GM19455 (cell line): Measurements from ENCODE around the gene MAP2K3.

Experiments used
- ATAC-seq: cut with Tn5 transposase; IDR thresholded peaks from one replicate; pipeline ENCODE4 v1.9.1; 2021; ENCODE audit not compliant: unreplicated experiment

MAP2K3 gene

DNA sequence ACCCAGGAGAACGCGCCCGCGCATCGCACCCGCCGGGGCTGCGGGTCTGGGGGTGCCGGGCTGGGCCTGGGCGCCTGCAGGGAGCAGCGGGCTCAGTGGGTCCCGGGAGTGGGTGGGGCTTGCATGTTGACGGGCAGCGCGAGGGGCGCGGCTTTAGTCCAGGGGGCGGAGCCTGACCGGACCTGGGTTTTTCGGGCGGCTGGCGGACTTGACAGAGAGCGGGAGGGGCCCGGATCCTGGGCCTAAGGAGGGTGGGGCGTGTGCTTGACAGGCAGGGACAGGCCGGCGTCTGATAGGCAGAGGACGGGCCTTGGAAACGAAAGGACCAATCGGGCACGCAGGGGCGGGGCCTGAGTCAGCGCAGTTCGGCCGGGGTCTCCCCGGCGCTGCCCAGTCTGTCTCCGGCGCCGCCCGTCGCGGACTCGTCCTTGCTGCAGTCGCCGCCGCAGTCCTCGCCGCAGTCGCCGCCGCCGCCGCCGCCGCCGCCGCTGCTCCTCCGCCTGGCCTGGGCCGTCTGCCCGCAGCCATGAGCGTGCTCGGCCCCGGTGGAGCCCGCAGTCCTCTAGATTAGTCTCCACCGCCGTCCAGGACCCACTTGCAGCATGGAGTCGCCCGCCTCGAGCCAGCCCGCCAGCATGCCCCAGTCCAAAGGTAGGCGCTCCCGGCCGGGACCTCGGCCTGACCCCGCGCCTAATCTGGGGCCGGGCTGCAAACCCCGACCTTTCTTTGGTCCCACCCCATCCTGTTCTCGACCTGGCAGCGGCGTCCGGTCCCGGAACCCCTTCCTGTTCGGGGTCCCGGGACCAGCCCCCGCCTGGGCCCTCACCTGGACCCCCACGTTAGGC, at the start of gene MAP2K3:
Gene MAP2K3 (plus strand): TSS at position 393 of the 845 bp plus-strand sequence. CDS start 210 bp downstream, at position 603.
- peak; percentile 76 for ATAC-seq

DNA sequence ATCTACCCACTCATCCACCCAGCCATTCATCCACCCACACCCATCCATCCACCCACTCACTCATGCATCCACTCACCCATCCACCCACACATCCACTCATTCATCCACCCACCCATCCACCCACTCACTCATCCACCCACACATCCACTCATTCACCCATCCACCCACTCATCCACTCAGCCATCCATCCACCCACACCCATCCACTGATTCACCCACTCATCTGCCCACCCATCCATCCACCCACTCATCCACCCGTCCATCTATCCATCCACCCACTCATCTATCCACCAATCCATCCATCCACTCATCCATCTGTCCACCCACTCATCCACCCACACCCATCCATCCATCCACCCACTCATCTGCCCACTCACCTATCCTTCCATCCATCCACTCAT, 48.6 kb upstream of the MAP2K3 start:
- no peak for ATAC-seq

DNA sequence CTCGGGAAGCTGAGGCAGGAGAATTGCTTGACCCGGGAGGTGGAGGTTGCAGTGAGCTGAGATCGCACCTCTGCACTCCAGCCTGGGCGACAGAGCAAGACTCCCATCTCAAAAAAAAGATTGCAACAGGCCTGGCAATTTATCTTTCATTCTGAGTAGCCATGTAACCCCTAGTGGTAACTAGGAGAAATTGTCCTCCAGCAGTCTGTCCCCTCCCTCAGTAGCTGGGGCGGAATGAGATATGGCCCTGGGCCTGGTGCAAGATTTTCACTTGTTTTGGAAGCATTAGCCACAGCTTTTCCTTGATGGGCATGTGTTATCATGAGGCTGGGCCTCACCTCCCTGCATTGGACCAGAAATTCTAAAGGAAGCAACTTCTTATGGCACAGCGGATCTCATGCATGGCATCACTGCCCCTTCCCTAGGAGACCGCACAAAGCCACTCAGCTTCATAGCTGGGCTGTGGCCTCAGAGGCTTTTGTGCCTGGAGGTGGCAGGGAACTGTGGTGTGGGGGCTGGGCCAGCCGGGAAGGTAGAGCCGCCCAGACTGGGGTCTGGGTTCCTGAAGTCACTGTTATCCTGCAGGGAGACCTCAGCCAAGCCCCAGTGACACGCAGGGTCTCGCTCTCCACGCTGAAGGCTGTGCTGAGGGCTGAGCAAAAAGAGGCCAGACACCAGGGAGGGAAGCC, 44.7 kb upstream of the MAP2K3 start:
- no peak for ATAC-seq

DNA sequence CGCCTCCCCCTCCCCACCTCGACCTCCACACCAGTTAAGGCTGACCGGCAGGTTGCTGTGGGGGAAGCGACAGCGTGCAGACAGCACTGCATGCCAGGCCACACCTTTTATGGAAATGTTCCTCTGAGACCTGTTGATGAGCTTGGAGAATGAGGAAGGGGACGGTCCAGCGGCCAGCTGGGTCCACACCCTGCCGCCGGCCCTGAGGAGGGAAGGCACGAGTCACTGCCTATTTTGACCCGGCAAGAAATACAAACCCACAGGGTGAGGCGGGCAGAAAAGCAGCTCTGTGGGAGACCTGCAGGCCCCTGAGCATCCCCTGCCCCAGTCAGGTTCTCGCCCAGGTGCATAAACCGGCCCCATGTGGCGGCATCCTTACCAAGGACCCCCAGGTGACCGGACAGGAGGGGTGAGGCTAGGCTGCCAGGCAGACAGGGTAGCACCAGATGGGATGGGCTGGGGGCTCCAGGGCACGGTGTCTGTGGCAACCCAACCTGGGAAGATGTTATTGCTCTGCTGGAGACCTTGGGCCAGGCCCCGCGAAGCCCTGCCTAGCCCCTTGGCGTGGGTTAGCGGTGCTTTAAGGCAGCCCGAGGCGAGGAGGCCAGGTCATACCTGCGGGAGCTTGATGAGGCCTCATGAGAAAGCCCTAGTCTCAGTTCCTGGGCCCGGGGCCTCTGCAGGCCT, 44.0 kb upstream of the MAP2K3 start:
- ATAC-seq, result no peak

DNA sequence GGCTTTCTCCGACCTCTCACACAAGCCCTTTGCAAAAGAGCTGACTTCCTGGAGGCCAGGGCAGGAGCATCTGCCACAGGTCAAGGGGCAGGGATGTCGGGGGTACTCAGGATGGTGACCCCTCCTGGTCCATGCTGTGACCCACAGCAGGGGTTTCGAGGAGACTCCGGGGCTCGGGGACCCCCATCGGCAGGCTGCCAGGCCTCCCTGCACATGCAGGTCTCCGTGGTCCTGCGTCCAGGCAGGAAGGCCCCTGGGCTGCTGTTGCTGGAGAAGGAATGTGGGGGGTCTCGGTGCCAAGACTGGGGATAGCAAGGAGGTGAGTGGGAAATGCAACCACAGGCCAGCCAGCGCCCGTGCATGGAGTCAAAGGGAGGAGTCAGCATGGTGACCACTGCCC, 42.9 kb upstream of the MAP2K3 start:
- ATAC-seq, result no peak

DNA sequence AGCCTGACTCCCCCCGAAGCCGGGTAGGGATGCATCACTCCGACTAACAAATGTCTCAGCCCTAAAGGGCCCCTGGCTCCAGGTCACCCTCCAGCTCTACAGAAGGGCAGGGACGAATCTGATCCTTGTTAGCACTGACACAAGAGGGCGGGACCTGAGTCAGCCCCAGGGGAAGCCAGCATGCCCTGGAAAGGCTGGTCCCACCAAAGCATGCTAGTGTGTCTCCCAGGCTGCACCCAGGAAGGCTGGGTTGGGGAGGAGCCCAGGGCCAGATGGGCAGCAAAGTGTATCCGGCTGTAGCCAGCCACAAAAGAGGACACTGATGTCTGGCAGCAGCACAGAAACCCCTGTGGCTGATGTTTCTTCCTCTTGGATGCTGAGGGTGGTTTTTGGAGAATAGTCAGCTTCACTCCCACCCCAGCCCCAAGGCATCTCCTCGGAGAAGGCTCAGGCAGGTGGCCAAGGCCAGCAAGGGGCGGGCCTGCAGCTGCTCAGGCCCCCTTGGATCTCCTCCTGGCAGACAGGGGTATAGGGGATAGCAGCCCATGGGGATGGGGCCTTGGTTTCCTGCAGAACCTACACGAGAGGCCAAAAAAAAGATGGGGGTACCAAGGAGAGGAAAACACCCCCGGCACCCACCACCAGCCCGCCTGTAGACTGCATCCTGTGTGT, 42.3 kb upstream of the MAP2K3 start:
- no peak for ATAC-seq

DNA sequence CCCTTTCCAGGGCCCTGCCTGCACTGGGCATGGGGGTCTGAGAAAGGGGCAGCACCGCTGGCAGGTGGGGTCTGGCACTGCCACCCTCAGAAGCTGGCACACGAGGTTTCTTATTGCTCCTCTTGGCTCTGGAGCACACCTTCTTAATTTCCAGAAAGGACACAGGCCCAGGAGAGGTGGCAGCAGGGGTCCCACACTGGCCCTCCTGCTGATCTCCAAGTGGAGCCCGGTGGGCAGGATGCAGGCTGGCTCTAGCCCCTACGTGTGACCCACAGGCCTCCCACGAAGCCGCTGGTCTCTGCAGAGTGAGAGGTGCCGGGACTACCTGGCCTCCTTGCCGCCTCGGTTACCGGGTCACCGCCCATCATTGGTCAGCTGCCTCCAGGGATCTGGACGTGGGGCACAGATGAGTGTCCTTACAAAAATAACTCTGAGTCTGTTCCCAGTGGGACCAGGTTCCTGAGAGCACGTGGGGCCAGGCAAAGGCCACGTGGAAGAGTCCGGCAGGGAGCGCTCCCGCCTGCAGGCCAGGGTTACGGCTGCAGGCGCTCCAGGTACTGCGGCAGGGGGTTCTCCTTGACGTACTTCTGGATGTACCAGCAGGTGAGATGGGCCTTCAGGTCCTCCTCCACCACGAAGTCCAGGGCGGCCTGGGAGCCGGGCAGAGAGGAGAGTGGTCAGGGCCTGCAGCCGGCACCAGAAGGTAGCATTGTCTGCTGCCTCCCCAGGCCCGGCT, 41.6 kb upstream of the MAP2K3 start:
- ATAC-seq, result no peak

DNA sequence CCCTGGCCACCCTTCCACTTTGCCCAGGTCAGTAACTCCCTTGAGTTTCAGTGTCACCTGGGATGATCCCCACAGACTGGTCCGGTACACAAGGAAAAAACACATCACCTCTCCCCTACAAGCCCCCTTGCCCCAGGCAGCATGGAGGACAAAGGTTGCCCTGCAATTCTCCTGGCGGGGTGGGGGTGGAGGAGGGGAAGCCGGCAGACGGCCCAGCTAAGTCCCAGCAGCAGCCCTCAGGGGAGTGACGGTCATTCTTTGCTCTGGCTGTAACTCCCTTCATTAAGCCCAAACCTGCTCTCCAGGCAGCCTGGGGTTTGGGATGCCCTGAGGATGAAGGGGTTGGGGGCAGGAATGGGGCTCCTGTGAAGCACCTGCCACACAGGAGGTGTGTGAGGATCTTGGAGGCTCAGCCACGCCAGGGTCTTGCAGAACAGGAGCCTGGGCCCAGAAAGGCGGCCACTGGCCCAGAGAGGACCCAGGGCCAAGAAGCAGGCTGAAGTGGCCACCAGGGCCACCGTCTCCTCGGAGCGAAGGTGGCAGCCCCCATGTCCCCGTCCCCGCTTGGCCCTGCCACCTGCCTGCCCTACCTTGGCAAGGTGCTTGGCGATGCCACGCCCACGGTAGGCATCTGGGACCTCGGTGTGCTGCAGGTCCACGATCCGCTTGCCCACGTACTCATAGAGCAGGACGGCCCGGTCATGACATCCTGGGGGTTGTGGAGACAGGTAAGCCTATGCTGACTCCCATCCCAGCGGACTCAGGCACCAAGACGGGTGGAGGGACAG, 40.8 kb upstream of the MAP2K3 start:
- ATAC-seq, result no peak

DNA sequence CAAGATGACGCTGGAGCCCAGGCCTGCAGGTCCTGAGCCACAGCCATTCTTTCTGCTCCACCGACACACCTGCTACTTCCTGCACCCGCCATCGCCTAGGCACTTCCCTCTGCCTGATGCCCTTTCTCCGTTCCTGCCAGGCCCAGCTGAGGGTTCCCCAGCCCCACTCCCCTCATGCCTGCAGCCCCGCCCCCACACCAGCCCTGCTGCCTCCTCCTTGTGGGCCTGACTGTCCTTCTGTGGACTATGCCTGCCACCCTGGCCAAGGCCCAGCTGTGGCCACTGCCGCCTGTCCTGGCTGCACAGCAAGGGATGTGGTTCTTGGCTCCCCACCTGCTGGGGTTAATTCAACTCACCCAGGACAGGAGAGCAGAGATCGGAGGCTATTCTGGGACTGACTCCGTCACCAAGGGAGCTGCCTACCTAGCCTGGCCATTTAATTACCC, 38.8 kb upstream of the MAP2K3 start:
- ATAC-seq, result no peak

DNA sequence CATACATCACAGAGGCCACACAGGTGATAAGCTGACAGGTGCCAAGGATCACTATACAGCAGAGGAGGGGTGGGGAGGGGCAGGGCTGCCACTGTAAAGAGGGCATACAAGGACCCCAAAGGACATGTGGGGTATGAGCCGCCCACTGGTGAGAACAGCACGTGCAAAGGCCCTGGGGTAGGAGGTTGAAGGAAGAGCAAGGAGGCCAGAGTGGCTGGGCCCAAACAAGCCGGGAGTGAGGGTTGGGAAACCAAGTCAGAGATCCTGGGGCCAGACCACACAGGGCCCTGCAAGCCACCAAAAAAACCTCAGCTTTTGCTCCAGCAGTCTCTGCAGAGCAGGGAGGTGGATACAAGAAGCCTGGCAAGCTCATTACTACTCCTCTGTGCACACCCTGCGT, 37.8 kb upstream of the MAP2K3 start:
- ATAC-seq, result no peak

DNA sequence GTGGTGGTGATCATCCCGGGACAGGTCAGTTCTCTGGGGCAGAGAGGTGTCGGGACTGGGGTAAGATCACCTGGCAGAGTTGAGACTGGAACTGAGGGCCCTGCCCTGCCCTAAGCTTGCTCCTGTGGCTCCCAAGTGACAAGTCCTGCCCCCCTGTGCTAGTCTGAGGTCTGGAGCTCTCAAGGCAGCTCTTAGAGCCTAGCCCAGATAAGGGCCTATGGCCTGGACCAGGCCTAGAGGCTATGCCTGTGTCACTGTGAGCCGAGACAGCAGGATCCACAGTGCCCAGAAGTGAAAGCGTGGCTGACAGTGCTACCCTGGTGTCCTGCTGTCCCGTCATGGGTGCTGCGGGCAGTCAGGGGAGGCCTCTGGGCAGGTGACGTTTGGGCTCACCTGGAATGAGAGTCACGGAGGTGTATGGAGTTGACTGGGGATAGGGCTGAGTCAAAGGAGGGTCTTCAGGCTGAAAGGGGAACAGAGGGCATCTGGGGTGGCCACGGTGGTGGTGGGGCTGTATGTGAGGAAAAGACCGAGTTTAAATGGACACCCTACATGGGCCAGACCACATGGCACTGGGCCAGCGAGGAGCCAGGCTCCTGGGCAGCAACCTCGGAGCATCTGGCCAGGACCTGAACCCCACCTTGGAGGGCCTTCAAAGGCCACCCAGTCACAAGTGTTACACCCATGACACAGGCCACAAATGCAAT, 36.8 kb upstream of the MAP2K3 start:
- ATAC-seq, result no peak

DNA sequence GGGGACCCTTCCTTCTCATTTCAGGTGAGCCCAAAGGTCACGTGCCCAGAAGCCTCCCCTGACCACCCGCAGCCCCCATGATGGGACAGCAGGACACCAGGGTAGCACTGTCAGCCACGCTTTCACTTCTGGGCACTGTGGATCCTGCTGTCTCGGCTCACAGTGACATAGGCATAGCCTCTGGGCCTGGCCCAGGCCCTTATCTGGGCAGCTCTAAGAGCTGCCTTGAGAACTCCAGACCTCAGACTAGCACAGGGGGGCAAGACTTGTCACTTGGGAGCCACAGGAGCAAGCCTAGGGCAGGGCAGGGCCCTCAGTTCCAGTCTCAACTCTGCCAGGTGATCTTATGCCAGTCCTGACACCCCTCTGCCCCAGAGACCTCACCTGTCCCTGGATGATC, 36.0 kb upstream of the MAP2K3 start:
- no peak for ATAC-seq

DNA sequence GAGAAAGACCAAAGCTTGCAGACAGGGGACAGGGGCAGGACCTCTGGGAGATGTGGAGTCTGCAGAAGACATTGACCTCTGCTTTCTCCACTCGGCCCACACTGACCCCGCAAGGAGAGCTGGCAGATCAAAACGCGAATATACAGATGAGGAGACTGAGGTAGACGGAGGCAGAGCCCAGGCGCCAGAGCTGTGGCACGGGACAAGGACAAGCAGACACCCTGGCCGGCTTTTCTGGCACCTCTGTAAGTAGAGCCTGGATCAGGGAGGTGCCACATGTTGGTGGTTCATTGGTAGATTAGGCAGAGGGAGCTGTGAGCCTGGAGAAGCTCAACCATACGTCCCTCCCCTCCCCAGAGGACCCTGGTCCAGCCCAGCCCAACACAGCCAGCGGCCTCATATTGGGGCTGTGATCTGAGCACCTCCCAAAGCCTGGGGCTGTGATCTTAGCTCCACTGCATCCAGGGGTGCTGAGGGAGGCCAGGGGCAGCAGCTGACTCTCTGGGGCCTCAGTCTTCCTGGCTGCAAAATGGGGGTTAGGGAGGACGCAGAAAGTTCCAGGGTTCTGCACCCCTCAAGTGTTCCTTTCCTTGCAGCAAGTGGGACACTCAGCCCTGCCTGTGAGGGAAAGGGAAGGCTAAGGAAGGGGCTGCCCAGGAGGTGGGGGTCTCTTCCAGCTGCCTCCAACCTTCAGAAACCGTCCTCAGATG, 35.3 kb upstream of the MAP2K3 start:
- no peak for ATAC-seq

DNA sequence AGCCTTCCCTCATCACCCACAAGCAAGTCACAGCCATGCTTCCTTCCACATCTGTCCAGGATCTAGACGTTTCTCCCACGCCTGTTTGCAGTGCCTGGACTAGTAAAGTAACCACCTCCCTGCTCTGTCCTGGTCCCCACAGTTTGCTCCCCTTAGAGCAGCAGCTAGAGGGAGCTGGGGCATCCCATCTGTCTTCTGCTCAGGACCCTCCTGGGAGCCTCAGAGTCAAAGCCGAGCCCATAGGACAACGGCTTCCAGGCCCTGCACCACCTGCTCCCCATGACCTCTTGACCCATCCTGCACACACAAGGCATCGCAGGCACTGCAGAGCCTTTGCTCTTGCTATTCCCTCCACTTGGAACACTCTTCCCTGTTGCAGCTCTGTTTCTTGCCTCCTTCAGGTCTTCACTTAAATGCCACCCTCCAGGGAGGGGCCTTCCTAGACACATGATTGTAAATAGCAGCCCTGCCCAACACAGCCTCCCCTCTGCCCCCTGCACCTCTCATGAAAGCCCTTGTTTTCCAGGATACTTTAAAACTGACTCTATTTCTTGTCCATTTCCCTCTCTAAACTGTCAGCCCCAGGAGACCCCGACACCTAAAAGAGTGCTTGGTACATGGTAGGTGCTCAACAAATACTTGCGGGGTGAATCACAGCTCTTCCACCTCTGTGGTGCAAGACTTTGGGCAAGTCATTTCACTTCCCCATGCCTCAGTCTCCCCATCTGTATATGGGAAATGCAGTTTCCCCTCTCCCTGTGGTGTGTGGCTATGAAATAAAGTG, 34.4 kb upstream of the MAP2K3 start:
- no peak for ATAC-seq

DNA sequence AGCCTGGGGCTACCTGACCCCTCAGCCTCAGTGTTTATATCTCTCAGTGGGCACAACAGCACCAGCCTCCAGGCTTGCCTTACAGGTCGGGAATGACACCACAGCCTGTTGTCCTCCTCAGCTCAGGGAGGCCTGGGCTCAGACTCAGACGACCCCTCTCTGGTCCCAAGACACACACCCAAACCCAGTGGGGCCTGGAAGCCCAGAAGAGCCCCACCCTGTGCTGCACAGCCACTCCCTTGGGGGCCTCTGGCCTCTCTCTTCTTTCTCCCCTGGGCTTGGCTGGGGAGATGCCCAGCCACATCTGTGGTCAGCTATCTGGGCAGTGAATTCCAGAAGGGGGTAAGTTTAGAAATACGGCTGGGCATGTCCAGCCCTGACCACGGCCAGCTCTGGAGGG, 33.7 kb upstream of the MAP2K3 start:
- ATAC-seq, result no peak

DNA sequence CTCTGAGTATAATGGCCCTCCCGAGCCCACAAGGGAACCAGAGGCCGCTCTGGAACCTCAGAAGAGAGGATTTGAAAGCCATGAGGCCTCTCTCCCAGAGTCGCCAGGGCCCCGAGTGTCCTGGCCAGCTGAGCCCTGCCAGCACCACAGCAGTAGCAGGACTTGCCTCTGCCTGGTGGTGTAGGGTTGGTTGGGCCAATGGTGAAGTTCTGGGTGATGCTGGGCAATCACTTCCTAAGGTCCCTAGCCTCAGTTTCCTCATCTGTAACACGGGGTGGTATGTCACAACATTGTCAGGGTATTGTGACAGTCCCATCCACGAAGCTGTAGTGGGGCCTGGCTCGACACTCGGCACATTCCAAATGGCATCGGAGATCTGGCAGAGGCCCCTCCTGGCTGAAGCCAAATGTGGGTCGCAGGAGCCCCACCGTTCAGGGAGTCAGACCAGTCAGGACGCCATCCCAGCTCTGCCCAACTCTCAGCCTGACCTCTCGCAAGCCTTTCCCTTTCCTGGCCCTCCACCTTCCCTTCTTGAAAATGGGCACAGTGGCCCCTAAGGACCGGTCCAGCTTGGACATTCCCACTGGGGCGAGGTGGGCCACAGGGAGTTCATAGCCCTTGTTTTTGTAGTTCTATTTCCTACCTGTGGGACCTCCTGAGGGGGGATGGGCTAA, 33.0 kb upstream of the MAP2K3 start:
- ATAC-seq, result no peak

DNA sequence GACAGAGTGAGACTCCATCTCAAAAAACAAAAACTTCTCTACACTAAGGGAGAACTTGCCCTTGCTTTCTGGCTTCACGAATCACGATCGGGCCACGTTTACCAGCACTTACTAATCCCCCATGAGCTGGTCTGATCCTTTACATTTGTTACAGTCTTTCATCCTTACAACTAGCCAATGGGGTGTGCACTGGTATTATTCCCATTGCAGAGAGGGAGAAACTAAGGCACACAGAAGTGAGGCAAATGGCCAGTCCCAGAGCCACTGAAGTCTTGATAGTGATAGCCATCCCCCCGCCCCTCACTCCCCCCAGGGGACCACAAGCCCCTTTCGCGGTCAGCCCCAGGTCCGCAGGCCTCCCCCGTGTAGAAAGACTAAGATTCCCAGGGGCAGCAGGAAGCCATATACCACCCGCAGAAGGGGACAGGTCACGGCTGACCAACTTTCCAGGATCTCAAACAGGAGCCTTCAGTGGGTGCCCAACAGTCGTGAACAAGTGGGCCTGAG, 32.2 kb upstream of the MAP2K3 start:
- no peak for ATAC-seq
